Ishikawa (cell line): ENCODE measurements around the gene MINK1.

Experiments
- CEBPB ChIP-seq: IDR thresholded peaks from 2 replicates; pipeline ENCODE4 v1.6.1; 2012
- CREB1 ChIP-seq: IDR thresholded peaks from 2 replicates; pipeline ENCODE4 v1.6.1; 2012; ENCODE audit warnings: low read depth
- EGR1 ChIP-seq: IDR thresholded peaks from 2 replicates; pipeline ENCODE4 v1.6.1; 2012
- EP300 ChIP-seq: IDR thresholded peaks from 2 replicates; pipeline ENCODE4 v1.6.1; 2012; ENCODE audit warnings: borderline replicate concordance
- FOXM1 ChIP-seq: IDR thresholded peaks from 2 replicates; pipeline ENCODE4 v1.6.1; 2012; ENCODE audit warnings: low read depth, borderline replicate concordance
- NFIC ChIP-seq: IDR thresholded peaks from 2 replicates; pipeline ENCODE4 v1.6.1; 2012
- RAD21 ChIP-seq: IDR thresholded peaks from 2 replicates; pipeline ENCODE4 v1.6.1; 2012; ENCODE audit warnings: low read depth
- TAF1 ChIP-seq: IDR thresholded peaks from 2 replicates; pipeline ENCODE4 v1.6.1; 2012; ENCODE audit warnings: low read depth, mild to moderate bottlenecking
- TCF12 ChIP-seq: IDR thresholded peaks from 2 replicates; pipeline ENCODE4 v1.6.1; 2012; ENCODE audit warnings: low read depth
- TEAD4 ChIP-seq: IDR thresholded peaks from 2 replicates; pipeline ENCODE4 v1.6.1; 2012
- YY1 ChIP-seq: IDR thresholded peaks from 2 replicates; pipeline ENCODE4 v1.6.1; 2012; ENCODE audit warnings: low read depth
- ZBTB7A ChIP-seq: IDR thresholded peaks from 2 replicates; pipeline ENCODE4 v1.6.1; 2012; ENCODE audit warnings: low read depth
- TF ChIP-seq, protein P1 (sequence below): IDR thresholded peaks from 2 replicates; pipeline ENCODE4 v1.6.1; 2012
- TF ChIP-seq, protein P2 (sequence below): IDR thresholded peaks from 2 replicates; pipeline ENCODE4 v1.6.1; 2012; ENCODE audit warnings: low read depth, mild to moderate bottlenecking
- TF ChIP-seq, protein P3 (sequence below): IDR thresholded peaks from 2 replicates; pipeline ENCODE4 v1.6.1; 2012

The MINK1 gene

DNA sequence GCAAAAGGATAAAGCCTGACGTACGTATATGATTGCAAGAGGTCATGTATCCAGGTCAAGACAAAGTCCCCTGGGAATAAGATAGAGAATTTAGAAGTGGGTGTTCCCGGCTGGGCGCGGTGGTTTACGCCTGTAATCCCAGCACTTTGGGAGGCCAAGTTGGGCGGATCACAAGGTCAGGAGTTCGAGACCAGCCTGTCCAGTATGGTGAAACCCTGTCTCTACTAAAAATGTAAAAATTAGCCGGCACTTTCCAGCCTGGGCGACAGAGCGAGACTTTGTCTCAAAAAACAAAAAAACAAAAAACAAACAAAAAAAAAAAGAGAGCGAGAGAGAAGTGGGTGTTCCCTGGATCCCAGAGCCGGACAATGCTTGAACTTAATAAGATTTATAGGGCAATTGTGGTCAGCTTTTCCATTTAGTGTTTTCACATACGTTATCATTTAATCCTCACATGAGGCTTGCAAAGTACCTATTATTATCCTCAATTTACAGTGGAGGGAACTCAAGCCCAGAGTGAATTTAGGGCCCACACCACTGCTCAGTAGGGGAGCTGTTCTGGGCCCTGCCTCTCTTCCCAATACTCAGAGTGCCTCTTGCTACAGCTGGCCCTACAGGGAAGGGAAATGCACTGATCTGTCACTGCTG, 44.9 kb upstream of the MINK1 start:
- TF ChIP-seq FOXM1 (no peak), TCF12 (no peak), CREB1 (no peak), CEBPB (no peak), NFIC (no peak), YY1 (no peak), RAD21 (no peak), TAF1 (no peak), TEAD4 (no peak), EP300 (no peak), ZBTB7A (no peak)
- TF ChIP-seq, protein P1, sequence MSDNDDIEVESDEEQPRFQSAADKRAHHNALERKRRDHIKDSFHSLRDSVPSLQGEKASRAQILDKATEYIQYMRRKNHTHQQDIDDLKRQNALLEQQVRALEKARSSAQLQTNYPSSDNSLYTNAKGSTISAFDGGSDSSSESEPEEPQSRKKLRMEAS: no peak
- TF ChIP-seq, protein P2, sequence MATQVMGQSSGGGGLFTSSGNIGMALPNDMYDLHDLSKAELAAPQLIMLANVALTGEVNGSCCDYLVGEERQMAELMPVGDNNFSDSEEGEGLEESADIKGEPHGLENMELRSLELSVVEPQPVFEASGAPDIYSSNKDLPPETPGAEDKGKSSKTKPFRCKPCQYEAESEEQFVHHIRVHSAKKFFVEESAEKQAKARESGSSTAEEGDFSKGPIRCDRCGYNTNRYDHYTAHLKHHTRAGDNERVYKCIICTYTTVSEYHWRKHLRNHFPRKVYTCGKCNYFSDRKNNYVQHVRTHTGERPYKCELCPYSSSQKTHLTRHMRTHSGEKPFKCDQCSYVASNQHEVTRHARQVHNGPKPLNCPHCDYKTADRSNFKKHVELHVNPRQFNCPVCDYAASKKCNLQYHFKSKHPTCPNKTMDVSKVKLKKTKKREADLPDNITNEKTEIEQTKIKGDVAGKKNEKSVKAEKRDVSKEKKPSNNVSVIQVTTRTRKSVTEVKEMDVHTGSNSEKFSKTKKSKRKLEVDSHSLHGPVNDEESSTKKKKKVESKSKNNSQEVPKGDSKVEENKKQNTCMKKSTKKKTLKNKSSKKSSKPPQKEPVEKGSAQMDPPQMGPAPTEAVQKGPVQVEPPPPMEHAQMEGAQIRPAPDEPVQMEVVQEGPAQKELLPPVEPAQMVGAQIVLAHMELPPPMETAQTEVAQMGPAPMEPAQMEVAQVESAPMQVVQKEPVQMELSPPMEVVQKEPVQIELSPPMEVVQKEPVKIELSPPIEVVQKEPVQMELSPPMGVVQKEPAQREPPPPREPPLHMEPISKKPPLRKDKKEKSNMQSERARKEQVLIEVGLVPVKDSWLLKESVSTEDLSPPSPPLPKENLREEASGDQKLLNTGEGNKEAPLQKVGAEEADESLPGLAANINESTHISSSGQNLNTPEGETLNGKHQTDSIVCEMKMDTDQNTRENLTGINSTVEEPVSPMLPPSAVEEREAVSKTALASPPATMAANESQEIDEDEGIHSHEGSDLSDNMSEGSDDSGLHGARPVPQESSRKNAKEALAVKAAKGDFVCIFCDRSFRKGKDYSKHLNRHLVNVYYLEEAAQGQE: no peak

DNA sequence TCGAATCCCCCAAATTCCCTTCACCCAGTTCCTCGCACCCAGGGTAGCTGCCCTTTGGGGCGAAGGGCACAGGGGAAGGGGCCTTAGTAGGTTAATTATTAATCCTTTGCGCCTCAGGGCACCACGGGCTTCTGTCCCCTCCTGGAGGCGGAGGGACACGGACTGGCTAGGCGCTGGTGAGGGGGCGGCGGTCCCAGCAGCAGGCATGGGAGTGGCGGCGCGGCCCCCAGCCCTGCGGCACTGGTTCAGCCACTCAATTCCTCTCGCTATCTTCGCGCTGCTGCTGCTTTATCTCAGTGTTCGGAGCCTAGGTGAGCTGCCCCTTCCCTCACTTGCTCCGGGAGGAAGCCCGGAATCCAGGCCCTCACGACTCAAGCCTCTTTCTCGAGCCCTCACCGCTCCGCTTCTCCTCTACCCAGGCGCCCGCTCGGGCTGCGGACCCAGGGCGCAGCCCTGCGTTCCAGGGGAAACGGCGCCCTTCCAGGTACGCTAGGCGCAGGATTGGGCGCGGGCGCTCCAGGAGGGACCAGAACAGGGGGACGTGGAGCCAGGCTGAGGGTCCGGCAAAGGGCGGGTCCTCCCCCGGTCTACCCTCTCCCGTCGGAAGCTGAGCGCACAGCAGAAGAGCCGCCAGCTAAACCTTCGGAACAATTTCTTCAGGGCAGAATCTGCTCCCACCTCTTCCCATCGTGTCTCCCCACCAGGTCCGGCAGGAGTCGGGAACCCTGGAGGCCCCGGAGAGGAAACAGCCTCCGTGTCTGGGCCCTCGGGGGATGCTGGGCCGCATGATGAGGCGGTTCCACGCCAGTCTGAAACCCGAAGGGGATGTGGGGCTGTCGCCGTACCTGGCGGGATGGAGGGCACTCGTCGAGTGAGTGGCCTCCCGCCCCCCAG, 44.1 kb upstream of the MINK1 start, which contains the start of gene GLTPD2:
TSS of gene GLTPD2 (plus strand) at position 158 of the 894 bp plus-strand sequence. CDS start at position 206, 48 bp downstream.
- TF ChIP-seq, protein P2: no peak
- TF ChIP-seq FOXM1: no peak
- TF ChIP-seq, protein P3, sequence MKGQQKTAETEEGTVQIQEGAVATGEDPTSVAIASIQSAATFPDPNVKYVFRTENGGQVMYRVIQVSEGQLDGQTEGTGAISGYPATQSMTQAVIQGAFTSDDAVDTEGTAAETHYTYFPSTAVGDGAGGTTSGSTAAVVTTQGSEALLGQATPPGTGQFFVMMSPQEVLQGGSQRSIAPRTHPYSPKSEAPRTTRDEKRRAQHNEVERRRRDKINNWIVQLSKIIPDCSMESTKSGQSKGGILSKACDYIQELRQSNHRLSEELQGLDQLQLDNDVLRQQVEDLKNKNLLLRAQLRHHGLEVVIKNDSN: no peak
- TF ChIP-seq TEAD4: no peak
- no peak for TF ChIP-seq CREB1

DNA sequence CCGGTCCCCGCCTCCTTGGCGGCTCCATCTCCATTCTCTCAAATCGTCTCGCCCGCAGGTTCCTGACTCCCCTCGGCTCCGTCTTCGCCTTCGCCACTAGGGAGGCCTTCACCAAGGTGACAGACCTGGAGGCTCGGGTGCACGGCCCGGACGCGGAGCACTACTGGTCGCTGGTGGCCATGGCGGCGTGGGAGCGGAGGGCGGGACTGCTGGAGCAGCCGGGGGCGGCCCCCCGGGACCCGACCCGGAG, 43.5 kb upstream of the MINK1 start:
- TF ChIP-seq RAD21: no peak
- TF ChIP-seq EP300: no peak
- TF ChIP-seq TAF1: no peak
- TF ChIP-seq, protein P1: no peak
- no peak for TF ChIP-seq NFIC
- TF ChIP-seq YY1: peak; percentile 75
- TF ChIP-seq TCF12: 0 out of 2 replicates have a peak, but pooled peaks have one; percentile 15

DNA sequence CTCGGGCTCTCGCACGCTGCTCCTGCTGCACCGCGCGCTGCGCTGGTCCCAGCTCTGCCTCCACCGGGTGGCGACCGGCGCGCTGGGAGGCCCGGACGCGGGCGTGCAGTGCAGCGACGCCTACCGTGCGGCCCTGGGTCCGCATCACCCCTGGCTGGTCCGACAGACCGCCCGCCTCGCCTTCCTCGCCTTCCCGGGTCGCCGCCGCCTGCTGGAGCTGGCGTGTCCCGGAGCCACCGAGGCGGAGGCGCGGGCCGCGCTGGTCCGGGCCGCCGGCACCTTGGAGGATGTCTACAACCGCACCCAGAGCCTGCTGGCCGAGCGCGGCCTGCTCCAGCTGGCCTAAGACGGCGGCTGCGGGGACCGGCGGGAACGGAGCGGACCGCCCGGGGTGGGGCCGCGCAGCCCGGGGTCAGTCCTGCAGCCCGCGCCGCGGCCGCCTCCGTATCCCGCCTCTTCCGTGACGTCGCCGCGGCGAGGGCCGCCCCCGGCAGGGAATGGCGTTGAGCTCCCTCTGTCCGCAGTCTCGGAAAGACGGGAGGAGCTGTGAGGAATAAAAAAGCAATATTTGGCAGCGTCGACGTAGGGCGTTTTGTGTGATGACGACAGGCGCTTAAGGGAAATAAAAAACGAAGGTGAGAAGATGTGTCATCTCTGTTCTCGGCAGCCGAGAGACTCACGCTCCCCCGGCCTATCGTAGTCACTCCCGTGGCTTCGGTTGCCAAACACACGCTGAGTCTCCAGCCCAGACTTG, 43.0 kb upstream of the MINK1 start:
- TF ChIP-seq NFIC (no peak), TCF12 (no peak; the same call in 1 of the 2 replicates), ZBTB7A (no peak), YY1 (peak; percentile 55; the same call in 1 of the 2 replicates), CREB1 (peak; percentile 65), CEBPB (no peak), TAF1 (no peak), TEAD4 (0 out of 2 replicates have a peak, but pooled peaks have one; percentile 14), EGR1 (no peak)
- TF ChIP-seq, protein P2: no peak
- TF ChIP-seq, protein P3: 0 out of 2 replicates have a peak, but pooled peaks have one; percentile 6
- TF ChIP-seq, protein P1: peak; percentile 37; the same call in 1 of the 2 replicates
